Nephron (organoid): ENCODE measurements around the gene P2RX1.

Source experiments
- H3K27ac Mint-ChIP-seq, 3 experiments: 2 replicates each; pipeline ENCODE4 v1.8.0; 2020; ENCODE audit warnings: mixed read lengths in 3 of 3, mild to moderate bottlenecking in 2 of 3, moderate library complexity in 1 of 3
- H3K27me3 Mint-ChIP-seq: 2 replicates; pipeline ENCODE4 v1.8.0; 2021; ENCODE audit warnings: low read depth, mild to moderate bottlenecking, moderate library complexity, mixed read lengths
- H3K36me3 Mint-ChIP-seq: 2 replicates; pipeline ENCODE4 v1.8.0; 2020; ENCODE audit warnings: low read depth, mixed read lengths
- H3K4me1 Mint-ChIP-seq: 2 replicates; pipeline ENCODE4 v1.8.0; 2020; ENCODE audit warnings: mixed read lengths
- H3K4me3 Mint-ChIP-seq, 3 experiments: 2 replicates each; pipeline ENCODE4 v1.8.0; 2020; ENCODE audit warnings: mild to moderate bottlenecking in 3 of 3, mixed read lengths in 3 of 3, moderate library complexity in 2 of 3
- H3K9me3 Mint-ChIP-seq: 2 replicates; pipeline ENCODE4 v1.8.0; 2020; ENCODE audit warnings: mixed read lengths
- TF ChIP-seq, protein P1 (sequence below), 3 experiments: fragments of 200-600 bp; sonication (generic); IDR thresholded peaks; one replicate each; pipeline ENCODE4 v1.5.0; 2021; ENCODE audit warnings: antibody characterized with exemption in 3 of 3; ENCODE audit not compliant: unreplicated experiment in 3 of 3

The P2RX1 gene

DNA sequence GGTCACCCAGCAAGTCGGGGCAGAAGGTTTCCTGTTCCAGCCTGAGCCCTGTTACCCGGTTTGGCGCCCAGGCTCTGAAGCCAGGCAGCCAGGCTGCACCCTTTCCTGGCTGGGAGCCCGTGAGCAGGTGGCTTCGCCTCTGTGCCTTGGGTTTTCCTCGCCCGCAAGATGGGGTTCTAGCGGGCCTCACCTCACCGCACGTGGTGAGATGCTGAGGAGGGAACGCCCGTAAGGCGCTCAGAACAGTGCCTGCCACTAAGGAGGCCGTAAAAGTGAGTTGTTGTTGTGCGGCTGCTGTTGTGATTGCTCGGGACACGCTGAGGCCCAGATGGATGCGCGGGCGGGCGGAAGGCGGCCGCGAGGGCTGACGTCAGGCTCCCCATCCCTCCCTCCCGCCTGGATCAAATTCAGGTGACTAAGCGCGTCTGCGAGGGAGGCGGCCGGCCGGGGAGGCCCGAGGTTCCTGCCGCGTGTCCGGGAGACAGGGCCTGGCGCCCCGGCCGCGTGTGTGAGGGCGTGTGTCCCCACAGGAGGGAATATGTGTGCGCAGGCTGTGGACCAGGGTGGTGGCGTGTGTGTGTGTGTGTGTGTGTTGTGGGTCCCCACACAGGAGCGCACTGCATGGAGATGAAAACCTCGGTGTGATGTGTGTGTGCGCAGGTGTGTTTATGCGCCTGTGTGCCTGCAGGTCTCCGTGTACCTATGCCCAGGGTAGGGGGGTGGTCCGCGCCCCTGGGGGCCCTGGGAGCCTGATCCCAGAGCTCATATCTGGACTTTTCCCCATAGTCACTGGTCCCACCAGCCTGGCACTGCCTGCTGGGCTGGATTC lies 27.7 kb downstream of the P2RX1 start:
- Mint-ChIP-seq H3K36me3 (no peaks in the 10 kb centered on the region), H3K27me3 (peaks cover 7% of the 10 kb centered on the region), H3K9me3 (no peaks in the 10 kb centered on the region), H3K27ac (peak overlapping the region; percentile 47 to 74 (median 65)), H3K4me3 (peak overlapping the region; percentile 25 to 65 (median 52)), H3K4me1 (peaks cover 40% of the 10 kb centered on the region)
- TF ChIP-seq, protein P1, sequence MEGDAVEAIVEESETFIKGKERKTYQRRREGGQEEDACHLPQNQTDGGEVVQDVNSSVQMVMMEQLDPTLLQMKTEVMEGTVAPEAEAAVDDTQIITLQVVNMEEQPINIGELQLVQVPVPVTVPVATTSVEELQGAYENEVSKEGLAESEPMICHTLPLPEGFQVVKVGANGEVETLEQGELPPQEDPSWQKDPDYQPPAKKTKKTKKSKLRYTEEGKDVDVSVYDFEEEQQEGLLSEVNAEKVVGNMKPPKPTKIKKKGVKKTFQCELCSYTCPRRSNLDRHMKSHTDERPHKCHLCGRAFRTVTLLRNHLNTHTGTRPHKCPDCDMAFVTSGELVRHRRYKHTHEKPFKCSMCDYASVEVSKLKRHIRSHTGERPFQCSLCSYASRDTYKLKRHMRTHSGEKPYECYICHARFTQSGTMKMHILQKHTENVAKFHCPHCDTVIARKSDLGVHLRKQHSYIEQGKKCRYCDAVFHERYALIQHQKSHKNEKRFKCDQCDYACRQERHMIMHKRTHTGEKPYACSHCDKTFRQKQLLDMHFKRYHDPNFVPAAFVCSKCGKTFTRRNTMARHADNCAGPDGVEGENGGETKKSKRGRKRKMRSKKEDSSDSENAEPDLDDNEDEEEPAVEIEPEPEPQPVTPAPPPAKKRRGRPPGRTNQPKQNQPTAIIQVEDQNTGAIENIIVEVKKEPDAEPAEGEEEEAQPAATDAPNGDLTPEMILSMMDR (IDR thresholded peaks at IDR 0.05; ENCODE audit: unreplicated experiment in 3 of 3) = no peak

DNA sequence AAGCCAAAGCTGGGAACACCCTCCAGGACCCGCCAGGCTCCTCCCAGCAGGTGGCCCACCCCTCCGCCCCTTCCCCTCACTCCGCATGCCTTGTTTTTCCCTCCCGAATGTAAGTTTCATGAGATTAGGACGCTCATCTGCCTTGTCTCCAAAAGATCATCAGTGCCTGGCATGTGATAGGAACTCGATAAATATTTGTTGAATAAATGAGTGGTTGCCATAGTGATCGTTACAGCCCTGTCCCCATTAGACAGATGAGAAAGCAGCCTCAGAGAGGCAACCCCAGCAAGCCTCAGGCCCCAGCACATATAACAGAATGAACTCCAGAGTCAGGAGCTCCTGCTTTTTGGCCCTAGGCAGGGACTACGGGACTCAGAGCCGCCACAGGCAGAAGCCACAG lies 28.5 kb downstream of the P2RX1 start:
- Mint-ChIP-seq H3K27me3 (peaks cover 7% of the 10 kb centered on the region), H3K4me3 (no peak overlapping the region), H3K36me3 (no peaks in the 10 kb centered on the region), H3K27ac (peak overlapping the region; percentile 11 to 47 (median 38)), H3K4me1 (peaks cover 37% of the 10 kb centered on the region), H3K9me3 (no peaks in the 10 kb centered on the region)
- TF ChIP-seq, protein P1 (IDR thresholded peaks at IDR 0.05; ENCODE audit: unreplicated experiment in 3 of 3) = no peak

DNA sequence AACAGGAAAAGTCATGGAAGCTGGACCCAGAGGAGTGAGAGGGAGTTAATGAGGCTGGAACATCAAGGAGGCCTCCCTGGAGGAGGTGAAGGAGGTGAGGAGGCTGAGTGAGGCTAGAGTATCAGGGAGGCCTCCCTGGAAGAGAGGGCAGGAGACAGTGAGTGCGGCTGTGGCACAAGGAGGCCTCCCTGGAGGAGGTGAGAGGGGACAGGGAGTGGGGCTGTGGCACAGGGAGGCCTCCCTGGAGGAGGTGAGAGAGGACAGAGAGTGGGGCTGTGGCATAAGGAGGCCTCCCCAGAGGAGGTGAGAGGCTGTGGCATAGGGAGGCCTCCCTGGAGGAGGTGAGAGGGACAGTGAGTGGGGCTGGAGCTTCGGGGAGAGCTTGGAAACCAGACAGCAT lies 28.9 kb downstream of the P2RX1 start:
- Mint-ChIP-seq H3K36me3 (no peaks in the 10 kb centered on the region), H3K27ac (peak overlapping the region in 1 of 3 experiments; percentile 19), H3K4me3 (no peak overlapping the region), H3K4me1 (peaks cover 37% of the 10 kb centered on the region), H3K27me3 (peaks cover 7% of the 10 kb centered on the region), H3K9me3 (no peaks in the 10 kb centered on the region)
- TF ChIP-seq, protein P1 (IDR thresholded peaks at IDR 0.05; ENCODE audit: unreplicated experiment in 3 of 3) = no peak

DNA sequence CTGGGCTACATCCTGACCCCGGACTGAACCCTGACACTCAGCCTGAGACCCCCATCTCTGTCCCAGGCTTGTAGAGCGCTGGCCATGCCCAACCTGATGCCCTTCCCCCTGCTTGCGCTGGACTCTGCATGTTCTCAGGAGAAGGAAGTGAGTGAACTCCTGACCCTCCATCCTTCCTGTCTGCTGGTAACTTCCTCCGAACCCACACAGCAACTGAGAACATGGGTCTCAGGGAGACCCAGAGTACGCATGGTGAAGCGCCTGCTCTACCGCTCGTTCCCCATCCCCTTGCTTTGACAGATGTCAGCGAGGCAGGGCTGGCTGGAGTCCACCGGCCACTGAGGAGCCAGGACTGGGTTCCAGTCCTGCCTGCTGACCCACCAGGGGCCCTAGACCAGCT lies 29.5 kb downstream of the P2RX1 start:
- Mint-ChIP-seq H3K27ac (peak overlapping the region in 1 of 3 experiments; percentile 19), H3K27me3 (peaks cover 7% of the 10 kb centered on the region), H3K4me3 (no peak overlapping the region), H3K4me1 (peaks cover 36% of the 10 kb centered on the region), H3K36me3 (no peaks in the 10 kb centered on the region), H3K9me3 (no peaks in the 10 kb centered on the region)
- TF ChIP-seq, protein P1 (IDR thresholded peaks at IDR 0.05; ENCODE audit: unreplicated experiment in 3 of 3) = no peak

DNA sequence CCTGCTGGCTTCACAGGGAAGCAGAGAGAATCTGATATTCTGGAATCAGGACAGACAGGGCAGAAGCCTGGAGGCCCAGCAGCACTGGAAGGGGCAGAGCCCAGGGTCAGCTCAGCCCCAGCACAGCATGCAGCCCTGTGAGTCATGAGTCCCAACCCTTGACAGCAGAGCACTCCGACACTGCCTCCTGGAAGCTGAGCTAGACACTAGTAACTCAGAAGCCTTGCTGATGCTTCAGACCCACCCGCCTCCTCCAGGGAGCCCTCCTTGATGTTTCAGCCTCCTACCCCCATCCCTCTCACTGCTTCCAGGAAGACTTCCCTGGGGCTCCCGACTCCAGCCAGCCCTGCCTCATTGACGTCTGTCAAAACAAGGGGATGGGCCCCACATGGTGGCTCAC lies 30.3 kb downstream of the P2RX1 start:
- Mint-ChIP-seq H3K27ac (no peak overlapping the region), H3K9me3 (no peaks in the 10 kb centered on the region), H3K36me3 (no peaks in the 10 kb centered on the region), H3K4me3 (no peak overlapping the region), H3K4me1 (peaks cover 33% of the 10 kb centered on the region), H3K27me3 (peaks cover under 1% of the 10 kb centered on the region)
- TF ChIP-seq, protein P1 (IDR thresholded peaks at IDR 0.05; ENCODE audit: unreplicated experiment in 3 of 3) = no peak

DNA sequence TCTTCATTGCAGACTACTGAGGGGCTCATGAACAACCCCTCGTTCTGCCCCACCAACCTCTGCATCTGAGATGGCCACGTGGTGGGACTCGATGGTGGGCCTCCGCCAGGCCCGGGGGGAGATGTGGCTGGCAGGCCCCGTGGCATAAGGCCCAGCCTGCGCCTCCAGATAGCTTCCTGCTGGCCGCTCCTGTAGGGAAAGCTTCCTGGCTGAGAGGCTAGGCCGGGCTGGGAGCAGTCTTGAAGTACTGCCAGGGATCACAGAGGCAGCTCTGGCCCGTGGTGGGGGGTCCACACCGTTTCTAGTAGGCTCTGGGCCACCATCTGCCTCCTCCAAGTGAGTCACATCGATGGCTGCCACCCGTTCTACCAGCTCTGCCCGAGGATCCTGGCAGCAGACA lies 31.0 kb downstream of the P2RX1 start:
- Mint-ChIP-seq H3K4me3 (no peak overlapping the region), H3K4me1 (peaks cover 30% of the 10 kb centered on the region), H3K9me3 (no peaks in the 10 kb centered on the region), H3K27ac (no peak overlapping the region), H3K27me3 (no peaks in the 10 kb centered on the region), H3K36me3 (no peaks in the 10 kb centered on the region)
- TF ChIP-seq, protein P1 (IDR thresholded peaks at IDR 0.05; ENCODE audit: unreplicated experiment in 3 of 3) = no peak
